Kidney glomerular epithelial cell (primary cell): ENCODE measurements around the gene CERS4.
"Not testable (repeated sequence)": the region's sequence is repeated elsewhere in the genome, so short reads cannot be mapped to it uniquely, and the experiment has no call there.

Experiments used
- DNase-seq: peaks from one replicate; lab custom pipeline; 2025; lab: John Stamatoyannopoulos, UW

Gene CERS4, protein sequence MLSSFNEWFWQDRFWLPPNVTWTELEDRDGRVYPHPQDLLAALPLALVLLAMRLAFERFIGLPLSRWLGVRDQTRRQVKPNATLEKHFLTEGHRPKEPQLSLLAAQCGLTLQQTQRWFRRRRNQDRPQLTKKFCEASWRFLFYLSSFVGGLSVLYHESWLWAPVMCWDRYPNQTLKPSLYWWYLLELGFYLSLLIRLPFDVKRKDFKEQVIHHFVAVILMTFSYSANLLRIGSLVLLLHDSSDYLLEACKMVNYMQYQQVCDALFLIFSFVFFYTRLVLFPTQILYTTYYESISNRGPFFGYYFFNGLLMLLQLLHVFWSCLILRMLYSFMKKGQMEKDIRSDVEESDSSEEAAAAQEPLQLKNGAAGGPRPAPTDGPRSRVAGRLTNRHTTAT

DNA sequence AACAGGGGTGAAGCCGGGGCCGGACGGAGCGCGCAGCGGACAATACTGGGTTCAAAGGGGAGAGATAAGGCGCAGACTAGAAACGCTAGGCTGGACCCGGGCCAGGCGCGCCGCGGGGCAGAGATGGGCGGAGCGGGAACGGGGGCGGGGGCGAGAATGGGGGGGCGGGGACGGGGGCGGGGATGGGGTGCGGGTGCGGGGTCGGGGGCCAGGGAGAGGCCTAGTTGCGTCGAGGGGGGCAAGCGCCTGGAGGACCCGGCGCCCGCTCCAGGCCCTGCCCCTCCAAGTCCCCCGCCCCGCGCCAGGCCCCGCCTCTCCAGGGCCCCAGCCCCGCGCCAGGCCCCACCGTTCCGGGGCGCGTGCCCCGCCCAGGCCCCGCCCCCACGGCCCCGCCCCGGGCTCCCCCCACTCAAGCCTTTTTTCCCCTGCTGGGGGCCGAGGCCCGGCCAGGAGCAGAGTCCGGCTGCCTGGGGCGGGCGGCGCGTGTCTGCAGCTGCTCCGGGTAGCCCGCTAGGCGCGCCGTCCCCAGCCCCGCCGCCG is at the start of gene CERS4:
Gene CERS4 (plus strand): TSS at position 449 of the 540 bp plus-strand sequence. CDS start 41,707 bp downstream, outside the sequence.
- peak; percentile 31 for DNase-seq

DNA sequence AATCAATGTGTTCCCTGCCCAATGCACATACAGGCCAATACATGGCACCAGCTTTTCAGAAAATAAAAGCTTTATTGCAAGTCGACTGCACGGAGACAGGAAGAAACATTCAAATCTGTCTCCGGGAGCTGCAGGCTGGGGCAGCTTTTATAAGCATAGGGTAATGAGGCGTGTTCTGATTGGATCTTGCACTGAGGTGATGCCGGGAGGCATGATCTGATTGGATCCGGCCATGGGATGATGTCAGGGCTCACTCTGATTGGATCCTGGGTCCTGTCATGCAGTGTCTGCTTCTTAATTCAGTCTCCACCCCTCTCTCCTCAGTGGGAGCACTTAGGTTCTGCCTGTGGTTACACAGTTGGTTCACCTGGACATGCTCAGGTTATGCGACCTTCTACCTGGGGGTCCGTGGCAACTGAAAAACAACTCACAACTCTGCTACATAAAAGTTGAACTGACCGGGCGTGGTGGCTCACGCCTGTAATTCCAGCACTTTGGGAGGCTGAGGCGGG is 48.0 kb upstream of the CERS4 start:
- no peak for DNase-seq

- no peak for DNase-seq
Measured at GRCh38 chr19:8163759-8164158, 45.4 kb upstream of the CERS4 start.

GRCh38 chr19:8167985-8168384 is 41.2 kb upstream of the CERS4 start:
- DNase-seq = no peak

- DNase-seq = no peak
Measured at GRCh38 chr19:8168537-8168936, 40.6 kb upstream of the CERS4 start.

DNA sequence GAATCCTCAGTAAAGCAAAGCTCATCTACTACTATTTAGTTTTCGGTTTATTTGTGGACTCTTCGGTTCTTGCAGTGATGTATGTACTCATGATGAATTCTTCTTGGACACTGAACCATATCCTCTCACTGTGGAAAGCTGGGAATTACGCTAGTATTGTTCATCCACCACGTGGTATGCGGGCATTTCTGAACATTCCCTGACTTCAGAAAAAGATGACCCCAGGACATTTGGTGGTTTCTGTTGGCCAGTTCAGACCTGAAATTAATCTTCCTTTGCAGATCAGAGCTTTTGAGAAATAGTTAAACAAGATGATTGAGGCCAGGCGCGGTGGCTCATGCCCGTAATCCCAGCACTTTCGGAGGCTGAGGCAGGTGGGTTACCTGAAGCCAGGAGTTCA is 34.5 kb upstream of the CERS4 start:
- peak; percentile 95 for DNase-seq

- DNase-seq = no peak
Measured at GRCh38 chr19:8180018-8180417, 29.2 kb upstream of the CERS4 start.

DNA sequence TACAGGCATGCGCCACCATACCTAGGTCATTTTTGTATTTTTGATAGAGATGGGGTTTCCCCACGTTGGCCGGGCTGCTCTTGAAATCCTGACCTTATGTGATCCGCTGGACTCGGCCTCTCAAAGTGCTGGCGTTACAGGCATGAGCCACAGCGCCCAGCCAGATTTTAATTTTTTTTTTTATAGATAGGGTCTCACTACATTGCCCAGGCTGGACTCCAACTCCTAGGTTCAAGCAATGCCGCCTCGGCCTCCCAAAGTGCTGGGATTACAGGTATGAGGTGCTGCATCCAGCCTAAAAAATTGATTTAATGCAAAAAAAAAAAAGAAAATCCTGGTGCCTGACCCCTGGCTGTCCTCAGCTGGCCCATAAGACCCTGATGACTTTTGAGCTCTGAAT is 24.9 kb upstream of the CERS4 start:
- DNase-seq = no peak

- DNase-seq = no peak
Measured at GRCh38 chr19:8185343-8186068, 23.7 kb upstream of the CERS4 start.

- DNase-seq = no peak
Measured at GRCh38 chr19:8192221-8192820, 16.8 kb upstream of the CERS4 start.

- DNase-seq = no peak
Measured at GRCh38 chr19:8194528-8195267, 14.5 kb upstream of the CERS4 start.

GRCh38 chr19:8196271-8196927 is 12.8 kb upstream of the CERS4 start:
- no peak for DNase-seq

GRCh38 chr19:8203288-8204120 is 5.7 kb upstream of the CERS4 start:
- DNase-seq = not testable (repeated sequence)

GRCh38 chr19:8204961-8205360 is 4.2 kb upstream of the CERS4 start:
- no peak for DNase-seq

- DNase-seq = no peak
Measured at GRCh38 chr19:8206147-8207087, 2.8 kb upstream of the CERS4 start.

- not testable (repeated sequence) for DNase-seq
Measured at GRCh38 chr19:8207326-8207725, 1.8 kb upstream of the CERS4 start.

DNA sequence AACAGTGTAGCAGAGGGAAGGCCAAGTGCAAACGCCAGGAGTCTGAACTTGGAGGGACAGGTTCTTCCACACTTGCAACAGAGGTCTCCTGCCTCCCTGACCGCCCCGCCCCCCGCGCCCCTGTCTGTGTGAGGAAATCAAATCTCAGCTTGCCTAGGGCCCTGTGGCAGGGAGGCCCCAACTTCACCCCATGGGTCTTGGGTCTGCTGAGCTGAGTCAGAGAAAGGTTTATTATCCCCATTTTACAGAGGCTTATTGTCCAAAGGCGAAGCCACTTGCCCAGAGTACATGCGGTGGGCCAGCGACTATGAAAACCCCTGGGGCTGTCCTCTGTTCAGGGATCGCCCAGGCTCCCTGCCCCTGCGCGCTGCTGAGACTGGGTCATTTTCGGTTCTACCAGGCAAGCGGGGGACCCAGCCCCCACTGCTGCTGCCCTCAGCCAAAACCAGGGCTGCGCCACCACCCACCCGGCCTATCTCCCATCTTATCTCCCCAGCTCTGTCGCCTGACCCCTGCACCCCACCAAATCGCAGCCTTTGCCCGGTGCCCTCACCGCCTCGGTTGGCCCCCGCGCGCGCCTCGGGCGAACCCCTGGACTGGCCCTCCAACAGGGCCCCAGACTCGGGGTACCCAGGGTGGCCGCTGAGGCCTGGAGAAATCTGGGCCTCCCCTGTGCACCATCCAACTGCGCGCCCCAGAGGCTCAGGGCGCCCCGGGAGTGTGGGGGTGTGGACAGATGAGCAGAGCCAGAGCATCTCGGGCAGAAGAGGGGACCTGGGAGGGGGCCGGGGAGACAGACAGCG is 850 bp upstream of the CERS4 start:
- no peak for DNase-seq
